DOHH2 (cell line): ENCODE measurements around the gene NCAM2.

Source experiments
- CTCF ChIP-seq: fragments of 200-600 bp; sonication (generic); IDR thresholded peaks from one replicate; pipeline ENCODE4 v1.5.1; 2014; ENCODE audit warnings: antibody characterized with exemption, mild to moderate bottlenecking, low read depth, low read length; ENCODE audit not compliant: poor library complexity, severe bottlenecking
- EZH2phosphoT487 ChIP-seq: fragments of 200-600 bp; sonication (generic); IDR thresholded peaks from 2 replicates; pipeline ENCODE4 v1.6.1; 2017; ENCODE audit warnings: borderline replicate concordance, mild to moderate bottlenecking, antibody characterized with exemption, low read length, moderate library complexity, mixed read lengths

- no peak for TF ChIP-seq CTCF
- no peak for TF ChIP-seq EZH2phosphoT487
These were observed 561.3 kb downstream of the NCAM2 start for GRCh38 chr21:21559285-21560045.
